ENCODE data around the gene PAMR1. TPM values are rescaled to one million over a fixed set of nuclear protein-coding genes. Genes with fewer than 3 reads are reported as not detected.

Gene PAMR1
- total and polyA plus RNA-seq, 2 of the 8 experiments (the other 6 are each of a cell fraction or from before 2014, with no cell fraction given), result 3.0 to 6.9 TPM

DNA sequence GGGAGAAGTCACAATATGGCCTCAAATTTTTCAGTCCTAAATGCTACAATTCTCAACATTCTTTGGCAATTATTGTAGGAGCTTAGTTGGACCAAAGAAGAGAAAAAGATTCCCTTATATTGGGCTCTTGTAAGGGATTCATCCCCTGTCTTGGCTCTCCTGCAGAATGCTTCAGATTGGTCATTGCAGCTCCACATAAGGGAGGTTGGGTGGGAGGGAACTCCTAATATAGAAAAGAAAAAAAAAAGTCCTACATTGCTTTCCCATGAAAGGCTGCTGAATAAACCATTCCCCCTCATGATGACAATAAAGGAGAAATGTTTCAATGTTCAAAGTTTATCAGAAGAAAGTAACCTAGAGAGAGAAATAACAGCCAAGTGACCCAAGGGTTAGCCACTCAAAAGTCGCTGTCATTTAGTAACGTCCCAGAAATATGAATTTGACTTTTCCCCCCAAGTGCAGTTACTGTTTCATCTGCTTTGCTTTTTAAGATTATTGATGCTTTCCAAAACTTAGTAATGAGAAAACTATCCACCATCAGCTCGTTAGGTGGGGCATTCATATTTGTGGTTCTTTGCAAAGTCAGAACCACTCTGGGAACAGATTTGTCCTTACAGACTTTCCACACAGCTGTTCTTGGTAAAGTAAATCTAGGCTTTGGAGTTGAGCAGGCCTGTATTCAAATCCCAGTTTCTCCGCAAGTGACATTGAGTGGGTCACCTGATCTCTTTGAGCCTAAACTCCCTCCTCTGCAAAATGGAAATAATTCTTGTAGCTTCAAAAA is 101.1 kb downstream of the PAMR1 start (continued):
- TF ChIP-seq RNF2 (IDR thresholded peaks at IDR 0.05; ENCODE audit: borderline replicate concordance, low read depth, low read length, missing control alignments, poor library complexity, severe bottlenecking) (no peak), JUN (IDR thresholded peaks at IDR 0.05; ENCODE audit: low read depth, low read length) (no peak), NRF1 (IDR thresholded peaks at IDR 0.05; ENCODE audit: low read depth, low read length) (no peak), HDAC6 (IDR thresholded peaks at IDR 0.05; ENCODE audit: low read depth, low read length) (no peak)
- TF ChIP-seq, protein P1, sequence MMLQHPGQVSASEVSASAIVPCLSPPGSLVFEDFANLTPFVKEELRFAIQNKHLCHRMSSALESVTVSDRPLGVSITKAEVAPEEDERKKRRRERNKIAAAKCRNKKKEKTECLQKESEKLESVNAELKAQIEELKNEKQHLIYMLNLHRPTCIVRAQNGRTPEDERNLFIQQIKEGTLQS (IDR thresholded peaks at IDR 0.05; ENCODE audit: insufficient read depth, low read depth, low read length), result no peak

All from H1 (cell line).